ENCODE measurements around the gene FBXO21. TPM values are rescaled to one million over a fixed set of nuclear protein-coding genes. Genes with fewer than 3 reads are reported as not detected.

The FBXO21 gene
- total and polyA plus RNA-seq, 2 of the 4 experiments (the other 2 are of a cell fraction): 43.6 to 56.6 TPM

- TF ChIP-seq SMC3 (IDR thresholded peaks at IDR 0.05; ENCODE audit: low read depth, low read length) (no peak), MXI1 (IDR thresholded peaks at IDR 0.05; ENCODE audit: borderline replicate concordance, low read depth, low read length) (no peak), ELK1 (IDR thresholded peaks at IDR 0.05; ENCODE audit: borderline replicate concordance, low read depth, low read length) (no peak), CTCF (conservative IDR thresholded peaks at IDR 0.05; ENCODE audit: low read depth, low read length) (peak; percentile 38), USF2 (IDR thresholded peaks at IDR 0.05; ENCODE audit: low read depth, low read length) (no peak), MAFK (IDR thresholded peaks at IDR 0.05; ENCODE audit: low read depth, low read length) (no peak), CHD1 (IDR thresholded peaks at IDR 0.05; ENCODE audit: low read depth, low read length) (no peak), RCOR1 (IDR thresholded peaks at IDR 0.05; ENCODE audit: insufficient replicate concordance, low read length) (no peak)
- Histone ChIP-seq H3K4me1 (ENCODE audit: control insufficient read depth, insufficient read depth, low read length) (no peaks in the 10 kb centered on the region; the same call in 1 of the 2 replicates), H3K14ac (replicated peaks; ENCODE audit: low read depth, low read length) (no peak overlapping the region), H2BK5ac (ENCODE audit: low read depth, low read length, poor library complexity, severe bottlenecking) (no peak overlapping the region), H2BK120ac (ENCODE audit: low read depth, low read length) (no peak overlapping the region), H3K56ac (ENCODE audit: extremely low read depth, insufficient read depth, low read length) (no peak overlapping the region), H2AFZ (replicated peaks; ENCODE audit: low read length, poor library complexity) (peak overlapping the region; percentile 43), H3K23ac (ENCODE audit: low read depth, low read length) (no peak overlapping the region), H3K79me1 (ENCODE audit: low read depth in 1 of 2, low read length in 2 of 2) (no peaks in the 10 kb centered on the region), H3K9me3 (ENCODE audit: control insufficient read depth, insufficient read depth, low read length) (no peaks in the 10 kb centered on the region), H3K4ac (ENCODE audit: low read depth, low read length) (no peak overlapping the region), H3K18ac (ENCODE audit: low read depth, low read length) (no peak overlapping the region), H2AK9ac (replicated peaks; ENCODE audit: low read depth, low read length, poor library complexity) (no peak overlapping the region), H3K36me3 (ENCODE audit: control insufficient read depth, insufficient read depth, low read length) (no peaks in the 10 kb centered on the region), H3K4me3 (ENCODE audit: insufficient read depth, low read depth, low read length) (no peak overlapping the region), H4K20me1 (ENCODE audit: insufficient read depth, low read length) (no peaks in the 10 kb centered on the region), H3K9ac (ENCODE audit: low read depth, low read length) (no peak overlapping the region), H2BK20ac (ENCODE audit: low read depth, low read length) (no peak overlapping the region), H3K4me2 (ENCODE audit: low read depth, low read length) (no peak overlapping the region), H2BK15ac (ENCODE audit: low read depth, low read length) (no peak overlapping the region), H2AK5ac (ENCODE audit: low read depth, low read length) (no peak overlapping the region), H3K9me1 (ENCODE audit: insufficient read depth, low read length) (no peaks in the 10 kb centered on the region), H4K91ac (ENCODE audit: insufficient read depth, low read depth, low read length) (no peak overlapping the region), H4K8ac (ENCODE audit: low read depth in 2 of 2, low read length in 2 of 2) (no peak overlapping the region), H3K27ac (ENCODE audit: insufficient read depth, low read length) (no peak overlapping the region), H4K5ac (ENCODE audit: low read depth, low read length) (no peak overlapping the region), H3K27me3 (ENCODE audit: control insufficient read depth, insufficient read depth, low read length) (peaks cover 66% of the 10 kb centered on the region)
- DNase-seq (peak; percentile 16), ATAC-seq (ENCODE audit: low read depth) (peak; percentile 57; the same call in 1 of the 2 replicates)
- in situ Hi-C loops (cut with MboI; ENCODE audit: low sequenced_read_pairs): no loop called here
- BruUV-seq (replicated peaks): no TSS peak
- WGBS, 2 experiments (ENCODE audit: extremely low coverage in 2 of 2, insufficient read length in 1 of 2): no CpG with 5 or more reads among the region's 5 CpGs
- dilution Hi-C loops (cut with HindIII; ENCODE audit: low sequenced_read_pairs, unreplicated experiment): no loop called here
- intact Hi-C loops (cut with micrococcal nuclease): no loop called here
- ChIA-PET POLR2A (ENCODE audit: unreplicated experiment) (no interaction called here), CTCF (interaction anchor here (0.6 kb wide), 1 partner anchor 9 kb away, joined by 3 read pairs; no protein-coding TSS in a partner anchor)
These were observed 90.0 kb downstream of the FBXO21 start for GRCh38 chr12:117100251-117100650.
